Endodermal cell (in vitro differentiated cells): ENCODE data around the gene ENPP6. TPM values are rescaled to one million over a fixed set of nuclear protein-coding genes. Genes with fewer than 3 reads are reported as not detected.

Experiments
- DNase-seq: peaks from one replicate; pipeline ENCODE4 v3.0.0-alpha.2; 2017
- H3K27ac ChIP-seq: 2 replicates; pipeline ENCODE4 v1.5.1; 2013; ENCODE audit warnings: mild to moderate bottlenecking, low read depth, low read length, moderate library complexity
- H3K27me3 ChIP-seq: 2 replicates; pipeline ENCODE4 v1.6.1; 2013; ENCODE audit warnings: mild to moderate bottlenecking, low read length, moderate library complexity; ENCODE audit not compliant: insufficient read depth, control insufficient read depth, poor library complexity, severe bottlenecking
- H3K36me3 ChIP-seq: 2 replicates; pipeline ENCODE4 v1.7.0; 2013; ENCODE audit warnings: mild to moderate bottlenecking, low read length, moderate library complexity; ENCODE audit not compliant: control insufficient read depth, insufficient read depth
- H3K4me1 ChIP-seq: one replicate; pipeline ENCODE4 v1.7.0; 2013; ENCODE audit warnings: low read length; ENCODE audit not compliant: control insufficient read depth, insufficient read depth
- H3K4me3 ChIP-seq: 2 replicates; pipeline ENCODE4 v1.5.1; 2013; ENCODE audit warnings: mild to moderate bottlenecking, low read length, moderate library complexity
- H3K9ac ChIP-seq: 2 replicates; pipeline ENCODE4 v1.6.1; 2013; ENCODE audit warnings: mild to moderate bottlenecking, low read length, moderate library complexity; ENCODE audit not compliant: poor library complexity, severe bottlenecking; ENCODE audit errors: extremely low read depth
- H3K9me3 ChIP-seq: 2 replicates; pipeline ENCODE4 v1.6.1; 2013; ENCODE audit warnings: mild to moderate bottlenecking, low read length, moderate library complexity; ENCODE audit not compliant: control insufficient read depth
- H3K27ac Mint-ChIP-seq: 2 replicates; pipeline ENCODE4 v1.8.0; 2020; ENCODE audit warnings: mixed read lengths
- H3K27me3 Mint-ChIP-seq: 2 replicates; pipeline ENCODE4 v1.8.0; 2021; ENCODE audit warnings: mild to moderate bottlenecking, mixed read lengths; ENCODE audit not compliant: insufficient read depth
- H3K36me3 Mint-ChIP-seq: 2 replicates; pipeline ENCODE4 v1.8.0; 2020; ENCODE audit warnings: low read depth, mixed read lengths
- H3K4me1 Mint-ChIP-seq: 2 replicates; pipeline ENCODE4 v1.8.0; 2020; ENCODE audit warnings: mixed read lengths
- H3K4me3 Mint-ChIP-seq: 2 replicates; pipeline ENCODE4 v1.8.0; 2020; ENCODE audit warnings: mild to moderate bottlenecking, moderate library complexity, mixed read lengths
- H3K9me3 Mint-ChIP-seq: 2 replicates; pipeline ENCODE4 v1.8.0; 2020; ENCODE audit warnings: mild to moderate bottlenecking, mixed read lengths
- CTCF ChIP-seq: fragments of 200-600 bp; sonication (generic); conservative IDR thresholded peaks from 2 replicates; pipeline ENCODE4 v1.5.0; 2021; ENCODE audit warnings: antibody characterized with exemption, mild to moderate bottlenecking
- WGBS, 2 experiments: methylation state at CpG; one replicate each; pipeline versions ENCODE4 v1.1.5 to v1.1.7; 2013; ENCODE audit warnings: missing lambda C conversion rate in 2 of 2, mixed read lengths in 1 of 2; ENCODE audit not compliant: insufficient coverage in 1 of 2, insufficient read length in 1 of 2; 5-methylcytosine and 5-hydroxymethylcytosine counted together
- total RNA-seq, 2 donors: library from RNA; stranded (reverse); fragmentation: NEBNext Ultra II Directional in 1 of 2; extraction: Animal tissue kit (Norgen Biotek cat#: 25700) in 1 of 2; gene quantifications; 2 replicates in 1 of 2; 3 replicates in 1 of 2; pipeline ENCODE4 v1.2.1, GENCODE V29; 2021

ENPP6 gene
- total RNA-seq, 2 donors from 2014 or later, result 0.07 TPM; not detected in 1

GRCh38 chr4:184261246-184261645, 43.6 kb upstream of the ENPP6 start:
- no peak for DNase-seq
- no peak overlapping the region for H3K27ac Mint-ChIP-seq
- H3K27me3 Mint-ChIP-seq, result no peaks in the 10 kb centered on the region
- no peak overlapping the region for H3K4me3 Mint-ChIP-seq
- no peak for TF ChIP-seq CTCF
- H3K4me3 ChIP-seq, result no peak overlapping the region
- no peaks in the 10 kb centered on the region for H3K36me3 Mint-ChIP-seq
- WGBS, 2 experiments, result 92% methylated on average over 5 of the region's 5 CpGs; no CpG with 5 or more reads in 1 of the 2 experiments
- H3K27ac ChIP-seq, result no peak overlapping the region
- H3K36me3 ChIP-seq, result no peaks in the 10 kb centered on the region
- no peak overlapping the region for H3K9ac ChIP-seq
- no peaks in the 10 kb centered on the region for H3K27me3 ChIP-seq
- H3K4me1 ChIP-seq, result no peaks in the 10 kb centered on the region
- H3K9me3 Mint-ChIP-seq, result no peaks in the 10 kb centered on the region
- H3K9me3 ChIP-seq, result no peaks in the 10 kb centered on the region
- no peaks in the 10 kb centered on the region for H3K4me1 Mint-ChIP-seq

GRCh38 chr4:184259866-184260265, 42.2 kb upstream of the ENPP6 start:
- TF ChIP-seq CTCF, result no peak
- H3K9me3 ChIP-seq, result no peaks in the 10 kb centered on the region
- DNase-seq, result no peak
- Mint-ChIP-seq H3K9me3 (no peaks in the 10 kb centered on the region), H3K27ac (no peak overlapping the region), H3K36me3 (no peaks in the 10 kb centered on the region), H3K27me3 (no peaks in the 10 kb centered on the region), H3K4me1 (no peaks in the 10 kb centered on the region), H3K4me3 (no peak overlapping the region)
- H3K36me3 ChIP-seq, result no peaks in the 10 kb centered on the region
- H3K4me3 ChIP-seq, result no peak overlapping the region
- no peaks in the 10 kb centered on the region for H3K4me1 ChIP-seq
- 51 to 57% methylated on average over 3 to 6 of the region's 6 CpGs for WGBS, 2 experiments
- no peak overlapping the region for H3K9ac ChIP-seq
- no peak overlapping the region for H3K27ac ChIP-seq
- H3K27me3 ChIP-seq, result no peaks in the 10 kb centered on the region

- Mint-ChIP-seq H3K9me3 (peaks cover under 1% of the 10 kb centered on the region), H3K27me3 (no peaks in the 10 kb centered on the region), H3K36me3 (no peaks in the 10 kb centered on the region), H3K27ac (no peak overlapping the region), H3K4me1 (no peaks in the 10 kb centered on the region), H3K4me3 (no peak overlapping the region)
- Histone ChIP-seq H3K27ac (no peak overlapping the region), H3K27me3 (no peaks in the 10 kb centered on the region), H3K36me3 (no peaks in the 10 kb centered on the region), H3K9me3 (no peaks in the 10 kb centered on the region), H3K9ac (no peak overlapping the region), H3K4me1 (no peaks in the 10 kb centered on the region), H3K4me3 (no peak overlapping the region)
- DNase-seq, result no peak
- 100% methylated on average over 3 of the region's 3 CpGs; no CpG with 5 or more reads in 1 of the 2 experiments for WGBS, 2 experiments
- no peak for TF ChIP-seq CTCF
These were observed 41.4 kb upstream of the ENPP6 start for GRCh38 chr4:184259081-184259480.
